Measurements from ENCODE around the gene PAFAH1B2. TPM values are rescaled to one million over a fixed set of nuclear protein-coding genes. Genes with fewer than 3 reads are reported as not detected.

The PAFAH1B2 gene
- total RNA-seq, 1 donor = 151 TPM

DNA sequence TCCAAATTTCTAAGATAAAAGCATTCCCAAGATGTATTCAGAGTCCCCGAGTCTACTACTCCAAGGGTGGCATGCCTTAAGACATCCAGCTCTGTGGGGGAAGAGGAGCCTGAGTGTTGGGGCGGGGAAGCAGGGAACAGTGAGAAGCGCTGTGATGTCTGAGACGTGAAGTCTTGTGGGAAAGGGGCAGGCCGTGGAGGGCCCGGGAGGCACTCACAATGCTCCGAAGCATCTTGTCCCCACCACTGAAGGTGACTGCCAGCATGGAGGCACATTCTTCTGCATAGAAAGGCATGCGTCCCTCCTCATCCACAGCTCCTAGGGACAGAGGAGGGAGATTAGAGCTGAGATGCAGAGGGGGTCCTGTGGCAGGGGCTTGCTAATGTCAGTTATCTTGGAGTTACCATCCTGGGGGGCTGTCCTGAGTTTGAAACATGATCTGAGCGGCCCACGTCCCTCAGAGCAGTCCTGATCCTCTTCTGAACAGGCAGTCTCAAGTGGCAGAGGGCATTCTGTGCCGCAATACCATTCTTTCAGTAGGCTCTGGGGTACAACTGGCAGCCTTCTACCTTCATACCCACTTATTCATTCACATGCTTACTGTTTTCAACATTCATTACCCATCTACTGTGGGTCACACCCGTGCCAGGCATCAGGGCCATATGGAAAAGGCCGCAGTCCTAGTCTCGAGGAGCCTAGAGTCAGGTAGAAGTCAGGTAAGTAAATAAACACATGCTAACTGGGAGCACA is 79.1 kb downstream of the PAFAH1B2 start:
- peaks cover 46% of the 10 kb centered on the region for H3K4me1 ChIP-seq (ENCODE audit: insufficient read depth, low read length)
- DNase-seq (ENCODE audit: insufficient read length, low spot score, missing footprints) = peak; percentile 11
- H2AFZ ChIP-seq (ENCODE audit: low read length) = no peak overlapping the region
- TF ChIP-seq, protein P1, sequence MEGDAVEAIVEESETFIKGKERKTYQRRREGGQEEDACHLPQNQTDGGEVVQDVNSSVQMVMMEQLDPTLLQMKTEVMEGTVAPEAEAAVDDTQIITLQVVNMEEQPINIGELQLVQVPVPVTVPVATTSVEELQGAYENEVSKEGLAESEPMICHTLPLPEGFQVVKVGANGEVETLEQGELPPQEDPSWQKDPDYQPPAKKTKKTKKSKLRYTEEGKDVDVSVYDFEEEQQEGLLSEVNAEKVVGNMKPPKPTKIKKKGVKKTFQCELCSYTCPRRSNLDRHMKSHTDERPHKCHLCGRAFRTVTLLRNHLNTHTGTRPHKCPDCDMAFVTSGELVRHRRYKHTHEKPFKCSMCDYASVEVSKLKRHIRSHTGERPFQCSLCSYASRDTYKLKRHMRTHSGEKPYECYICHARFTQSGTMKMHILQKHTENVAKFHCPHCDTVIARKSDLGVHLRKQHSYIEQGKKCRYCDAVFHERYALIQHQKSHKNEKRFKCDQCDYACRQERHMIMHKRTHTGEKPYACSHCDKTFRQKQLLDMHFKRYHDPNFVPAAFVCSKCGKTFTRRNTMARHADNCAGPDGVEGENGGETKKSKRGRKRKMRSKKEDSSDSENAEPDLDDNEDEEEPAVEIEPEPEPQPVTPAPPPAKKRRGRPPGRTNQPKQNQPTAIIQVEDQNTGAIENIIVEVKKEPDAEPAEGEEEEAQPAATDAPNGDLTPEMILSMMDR (IDR thresholded peaks at IDR 0.05; ENCODE audit: extremely low read depth, low read depth, low read length) = no peak
- peak overlapping the region; percentile 72 for H3K27ac ChIP-seq (ENCODE audit: low read depth, low read length)
- no peaks in the 10 kb centered on the region for H3K9me3 ChIP-seq (ENCODE audit: low read depth, low read length)
- H3K79me2 ChIP-seq (ENCODE audit: insufficient read depth, low read length) = peaks cover 3% of the 10 kb centered on the region
- no peak overlapping the region for H3K4me3 ChIP-seq (ENCODE audit: insufficient read depth, low read length)
- peaks cover 62% of the 10 kb centered on the region for H3K36me3 ChIP-seq (ENCODE audit: insufficient read depth, low read length)
- H4K20me1 ChIP-seq (ENCODE audit: insufficient read depth, low read length) = no peaks in the 10 kb centered on the region
- no peak overlapping the region for H3K4me2 ChIP-seq (ENCODE audit: insufficient read depth, low read length)
- H3K27me3 ChIP-seq (ENCODE audit: insufficient read depth, low read length) = no peaks in the 10 kb centered on the region

DNA sequence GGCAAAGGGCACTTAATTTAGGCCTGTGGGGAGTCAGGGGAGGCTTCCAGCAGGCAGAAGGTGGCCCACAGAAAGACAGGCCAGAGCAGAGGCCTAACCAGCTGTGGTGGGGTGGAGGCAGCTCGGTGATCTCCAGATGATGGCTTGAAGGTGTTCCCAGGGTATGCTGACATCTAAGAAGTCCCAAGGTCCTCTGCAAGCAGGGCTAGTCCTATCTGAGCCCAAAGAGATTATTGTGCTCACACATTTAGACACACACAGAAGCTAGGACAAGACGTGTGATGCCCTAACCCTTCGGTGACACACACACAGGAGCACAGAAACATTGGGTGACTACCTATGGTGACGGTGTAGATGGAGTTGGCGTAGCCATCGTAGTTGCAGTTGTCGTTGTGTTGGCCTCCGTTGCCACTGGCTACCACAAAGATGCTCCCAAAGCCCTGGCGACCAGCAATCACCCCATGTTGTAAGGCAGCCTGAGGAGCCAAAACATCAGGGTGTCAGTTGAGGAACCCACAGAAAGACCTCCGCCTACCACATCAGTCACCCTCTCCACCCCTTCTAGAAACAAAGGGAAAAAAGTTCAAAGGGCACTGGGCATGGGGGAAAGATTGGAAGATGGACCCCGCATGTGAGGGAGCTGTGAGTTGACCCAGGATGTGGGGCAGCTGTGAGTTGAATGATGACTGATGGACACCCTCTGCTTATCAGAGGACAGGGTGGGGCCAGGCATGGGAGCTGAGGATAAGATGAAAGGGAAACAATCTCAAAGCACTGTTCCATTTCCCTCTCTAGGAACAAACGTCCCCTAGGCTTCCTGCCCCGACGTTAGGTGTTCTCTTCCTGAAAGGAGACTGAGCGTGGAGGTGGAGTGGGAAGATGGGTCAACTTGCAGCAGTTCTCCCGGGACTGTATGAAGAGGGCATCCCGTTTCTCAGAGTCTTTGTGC is 79.9 kb downstream of the PAFAH1B2 start:
- H3K4me2 ChIP-seq (ENCODE audit: insufficient read depth, low read length) = no peak overlapping the region
- peaks cover 9% of the 10 kb centered on the region for H3K79me2 ChIP-seq (ENCODE audit: insufficient read depth, low read length)
- no peak overlapping the region for H2AFZ ChIP-seq (ENCODE audit: low read length)
- H3K4me1 ChIP-seq (ENCODE audit: insufficient read depth, low read length) = peaks cover 37% of the 10 kb centered on the region
- H3K36me3 ChIP-seq (ENCODE audit: insufficient read depth, low read length) = peaks cover 62% of the 10 kb centered on the region
- DNase-seq (ENCODE audit: insufficient read length, low spot score, missing footprints) = peak; percentile 11
- H4K20me1 ChIP-seq (ENCODE audit: insufficient read depth, low read length) = no peaks in the 10 kb centered on the region
- H3K27me3 ChIP-seq (ENCODE audit: insufficient read depth, low read length) = no peaks in the 10 kb centered on the region
- H3K4me3 ChIP-seq (ENCODE audit: insufficient read depth, low read length) = no peak overlapping the region
- TF ChIP-seq, protein P1 (IDR thresholded peaks at IDR 0.05; ENCODE audit: extremely low read depth, low read depth, low read length) = no peak
- H3K9me3 ChIP-seq (ENCODE audit: low read depth, low read length) = no peaks in the 10 kb centered on the region
- H3K27ac ChIP-seq (ENCODE audit: low read depth, low read length) = peak overlapping the region; percentile 72

DNA sequence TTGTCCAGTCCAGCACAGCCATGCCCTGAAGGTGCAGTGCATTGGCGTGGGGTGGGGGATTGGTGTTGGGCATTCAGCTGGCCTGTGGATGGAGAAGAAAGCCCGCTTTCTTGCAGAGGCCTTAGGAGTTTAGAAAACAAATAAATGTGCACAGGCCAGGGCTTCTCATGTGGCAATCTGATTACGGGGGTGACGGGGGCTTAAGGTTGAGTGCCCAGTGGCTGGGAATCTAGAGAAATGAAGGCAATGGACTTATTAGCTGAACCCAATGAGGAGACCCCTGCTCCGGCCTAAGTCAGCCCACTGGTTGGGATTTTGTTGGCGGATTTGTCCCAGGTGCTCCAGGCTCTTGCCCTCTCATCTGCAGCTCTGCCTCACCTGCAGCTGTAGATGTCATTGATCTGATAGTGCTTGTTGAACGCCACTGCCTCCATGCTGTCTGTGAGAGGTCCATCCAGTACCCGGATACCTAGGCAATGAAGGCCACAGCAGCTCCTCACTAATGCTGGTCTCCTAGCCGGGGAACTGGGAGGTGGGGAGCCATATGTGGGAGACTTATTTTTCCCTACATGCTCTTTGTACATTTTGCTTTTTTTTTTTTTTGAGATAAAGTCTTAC is 81.6 kb downstream of the PAFAH1B2 start:
- TF ChIP-seq, protein P1 (IDR thresholded peaks at IDR 0.05; ENCODE audit: extremely low read depth, low read depth, low read length) = no peak
- H3K36me3 ChIP-seq (ENCODE audit: insufficient read depth, low read length) = peaks cover 64% of the 10 kb centered on the region

More for the DNA sequence above, 81.6 kb downstream of the PAFAH1B2 start:
- H3K27ac ChIP-seq (ENCODE audit: low read depth, low read length) = no peak overlapping the region
- no peak overlapping the region for H3K4me2 ChIP-seq (ENCODE audit: insufficient read depth, low read length)
- H3K79me2 ChIP-seq (ENCODE audit: insufficient read depth, low read length) = peaks cover 23% of the 10 kb centered on the region
- no peaks in the 10 kb centered on the region for H3K9me3 ChIP-seq (ENCODE audit: low read depth, low read length)
- H3K27me3 ChIP-seq (ENCODE audit: insufficient read depth, low read length) = no peaks in the 10 kb centered on the region
- peak; percentile 32 for DNase-seq (ENCODE audit: insufficient read length, low spot score, missing footprints)
- H3K4me3 ChIP-seq (ENCODE audit: insufficient read depth, low read length) = no peak overlapping the region
- peaks cover 32% of the 10 kb centered on the region for H3K4me1 ChIP-seq (ENCODE audit: insufficient read depth, low read length)
- no peak overlapping the region for H2AFZ ChIP-seq (ENCODE audit: low read length)
- peaks cover 10% of the 10 kb centered on the region for H4K20me1 ChIP-seq (ENCODE audit: insufficient read depth, low read length)

Other genes with a start within 250 kb of the PAFAH1B2 start
- gene SIK3, start 45.9 kb upstream of the PAFAH1B2 start, total RNA-seq = 24.8 and 25.7 TPM in 2 replicates
- gene SIDT2, start 34.5 kb downstream of the PAFAH1B2 start, total RNA-seq = 27.5 and 35.7 TPM in 2 replicates
- gene TAGLN, start 55.1 kb downstream of the PAFAH1B2 start, total RNA-seq = 3,614 and 3,853 TPM in 2 replicates
- gene PCSK7, start 87.8 kb downstream of the PAFAH1B2 start, total RNA-seq = 44.5 and 51.9 TPM in 2 replicates
- 13.4 and 14.7 TPM in 2 replicates for gene RNF214, start 88.4 kb downstream of the PAFAH1B2 start, total RNA-seq
- 3.5 and 4.0 TPM in 2 replicates for gene BACE1-AS, start 147.1 kb downstream of the PAFAH1B2 start, total RNA-seq
- 45.6 and 52.7 TPM in 2 replicates for gene BACE1, start 172.0 kb downstream of the PAFAH1B2 start, total RNA-seq
- gene CEP164, start 183.6 kb downstream of the PAFAH1B2 start, total RNA-seq = 38.0 and 40.7 TPM in 2 replicates